H1 (cell line): Measurements from ENCODE around the gene ENO4.

Source experiments
- ATF2 ChIP-seq: IDR thresholded peaks from 2 replicates; pipeline ENCODE4 v1.6.1; 2012; ENCODE audit warnings: low read length, inconsistent platforms
- EGR1 ChIP-seq: IDR thresholded peaks from 2 replicates; pipeline ENCODE4 v1.6.1; 2011; ENCODE audit warnings: low read depth, low read length, borderline replicate concordance
- EP300 ChIP-seq, 2 experiments: IDR thresholded peaks; 1 replicate in 1 of 2; 2 replicates in 1 of 2; pipeline ENCODE4 v1.6.1; 2011 to 2012; ENCODE audit warnings: low read depth in 2 of 2, low read length in 2 of 2, mild to moderate bottlenecking in 2 of 2, borderline replicate concordance in 1 of 2, inconsistent platforms in 1 of 2, moderate library complexity in 1 of 2
- EZH2 ChIP-seq: fragments of 200-600 bp; sonication (generic); IDR thresholded peaks from 2 replicates; pipeline ENCODE4 v1.7.1; 2012; ENCODE audit warnings: low read depth, mild to moderate bottlenecking, moderate library complexity, low read length, inconsistent platforms; ENCODE audit not compliant: severe bottlenecking
- GABPA ChIP-seq: IDR thresholded peaks from 2 replicates; pipeline ENCODE4 v1.6.1; 2011; ENCODE audit warnings: mild to moderate bottlenecking, low read length, moderate library complexity, borderline replicate concordance; ENCODE audit not compliant: insufficient read depth
- KDM5A ChIP-seq: fragments of 200-600 bp; IDR thresholded peaks from 2 replicates; pipeline ENCODE4 v1.7.1; 2012; ENCODE audit warnings: mild to moderate bottlenecking, low read length, inconsistent platforms, mixed read lengths
- NRF1 ChIP-seq: IDR thresholded peaks from 2 replicates; pipeline ENCODE4 v1.6.1; 2011; ENCODE audit warnings: mild to moderate bottlenecking, low read depth, low read length, improper control_type of control experiment
- POLR2A ChIP-seq, 2 experiments: IDR thresholded peaks; 1 replicate in 1 of 2; 2 replicates in 1 of 2; pipeline ENCODE4 v1.6.1; 2011; ENCODE audit warnings: low read depth in 2 of 2, low read length in 2 of 2, mild to moderate bottlenecking in 2 of 2; ENCODE audit errors: control extremely low read depth in 1 of 2
- POLR2AphosphoS5 ChIP-seq: IDR thresholded peaks from 2 replicates; pipeline ENCODE4 v1.6.1; 2011; ENCODE audit warnings: low read depth, low read length
- RBBP5 ChIP-seq: IDR thresholded peaks from 2 replicates; pipeline ENCODE4 v1.7.1; 2012; ENCODE audit warnings: low read depth, mild to moderate bottlenecking, inconsistent platforms, low read length, moderate library complexity, borderline replicate concordance
- RXRA ChIP-seq: IDR thresholded peaks from 2 replicates; pipeline ENCODE4 v1.6.1; 2011; ENCODE audit warnings: low read depth, mild to moderate bottlenecking, low read length, moderate library complexity; ENCODE audit not compliant: insufficient read depth
- USF2 ChIP-seq: IDR thresholded peaks from 2 replicates; pipeline ENCODE4 v1.6.1; 2011; ENCODE audit warnings: low read length, improper control_type of control experiment
- TF ChIP-seq, protein P1 (sequence below): IDR thresholded peaks from 2 replicates; pipeline ENCODE4 v1.6.1; 2012; ENCODE audit warnings: inconsistent platforms
- TF ChIP-seq, protein P2 (sequence below), 3 experiments: IDR thresholded peaks; 1 replicate in 2 of 3; 2 replicates in 1 of 3; pipeline versions ENCODE4 v1.5.1 to v1.6.1; 2011; ENCODE audit warnings: low read length in 3 of 3, mild to moderate bottlenecking in 3 of 3, inconsistent platforms in 2 of 3, low read depth in 1 of 3, moderate library complexity in 1 of 3; ENCODE audit not compliant: insufficient read depth in 1 of 3; ENCODE audit errors: control extremely low read depth in 1 of 3

- TF ChIP-seq POLR2AphosphoS5, result no peak
- no peak for TF ChIP-seq POLR2A (IDR thresholded peaks at IDR 0.05; ENCODE audit: control extremely low read depth in 1 of 2, low read depth in 2 of 2, low read length in 2 of 2)
- TF ChIP-seq, protein P1, sequence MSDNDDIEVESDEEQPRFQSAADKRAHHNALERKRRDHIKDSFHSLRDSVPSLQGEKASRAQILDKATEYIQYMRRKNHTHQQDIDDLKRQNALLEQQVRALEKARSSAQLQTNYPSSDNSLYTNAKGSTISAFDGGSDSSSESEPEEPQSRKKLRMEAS, result no peak
- TF ChIP-seq USF2, result no peak
- TF ChIP-seq RXRA, result no peak
- no peak for TF ChIP-seq EZH2
- no peak for TF ChIP-seq ATF2
- TF ChIP-seq, protein P2, sequence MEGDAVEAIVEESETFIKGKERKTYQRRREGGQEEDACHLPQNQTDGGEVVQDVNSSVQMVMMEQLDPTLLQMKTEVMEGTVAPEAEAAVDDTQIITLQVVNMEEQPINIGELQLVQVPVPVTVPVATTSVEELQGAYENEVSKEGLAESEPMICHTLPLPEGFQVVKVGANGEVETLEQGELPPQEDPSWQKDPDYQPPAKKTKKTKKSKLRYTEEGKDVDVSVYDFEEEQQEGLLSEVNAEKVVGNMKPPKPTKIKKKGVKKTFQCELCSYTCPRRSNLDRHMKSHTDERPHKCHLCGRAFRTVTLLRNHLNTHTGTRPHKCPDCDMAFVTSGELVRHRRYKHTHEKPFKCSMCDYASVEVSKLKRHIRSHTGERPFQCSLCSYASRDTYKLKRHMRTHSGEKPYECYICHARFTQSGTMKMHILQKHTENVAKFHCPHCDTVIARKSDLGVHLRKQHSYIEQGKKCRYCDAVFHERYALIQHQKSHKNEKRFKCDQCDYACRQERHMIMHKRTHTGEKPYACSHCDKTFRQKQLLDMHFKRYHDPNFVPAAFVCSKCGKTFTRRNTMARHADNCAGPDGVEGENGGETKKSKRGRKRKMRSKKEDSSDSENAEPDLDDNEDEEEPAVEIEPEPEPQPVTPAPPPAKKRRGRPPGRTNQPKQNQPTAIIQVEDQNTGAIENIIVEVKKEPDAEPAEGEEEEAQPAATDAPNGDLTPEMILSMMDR (IDR thresholded peaks at IDR 0.05; ENCODE audit: control extremely low read depth in 1 of 3, insufficient read depth in 1 of 3, low read depth in 1 of 3, low read length in 3 of 3), result no peak
- TF ChIP-seq EP300 (IDR thresholded peaks at IDR 0.05; ENCODE audit: borderline replicate concordance in 1 of 2, low read depth in 2 of 2, low read length in 2 of 2), result no peak
- no peak for TF ChIP-seq EGR1
- TF ChIP-seq KDM5A, result no peak
- no peak for TF ChIP-seq GABPA
- TF ChIP-seq NRF1, result no peak
- TF ChIP-seq RBBP5, result no peak
Observed at GRCh38 chr10:116864436-116864835, 15.1 kb downstream of the ENO4 start.
